Trophoblast cell (in vitro differentiated cells and primary cell): ENCODE results near the gene ZP2.

Source experiments
- DNase-seq, 2 donors: peaks; one replicate each; pipeline ENCODE4 v3.0.0-alpha.2; 2016
- H2AFZ ChIP-seq: 2 replicates; pipeline ENCODE4 v1.6.1; 2013; ENCODE audit warnings: low read length, moderate library complexity, mild to moderate bottlenecking; ENCODE audit not compliant: insufficient read depth, poor library complexity
- H2AK5ac ChIP-seq: 2 replicates; pipeline ENCODE4 v1.6.1; 2013; ENCODE audit warnings: mild to moderate bottlenecking, low read length
- H2BK120ac ChIP-seq: 2 replicates; pipeline ENCODE4 v1.6.1; 2013; ENCODE audit warnings: low read length, mild to moderate bottlenecking, moderate library complexity; ENCODE audit not compliant: insufficient read depth, poor library complexity
- H2BK12ac ChIP-seq: 2 replicates; pipeline ENCODE4 v1.6.1; 2013; ENCODE audit warnings: mild to moderate bottlenecking, low read length, moderate library complexity
- H2BK5ac ChIP-seq: 2 replicates; pipeline ENCODE4 v1.6.1; 2013; ENCODE audit warnings: low read length, low read depth, moderate library complexity, mild to moderate bottlenecking; ENCODE audit not compliant: poor library complexity
- H3K14ac ChIP-seq: 2 replicates; pipeline ENCODE4 v1.6.1; 2013; ENCODE audit warnings: mild to moderate bottlenecking, low read length
- H3K18ac ChIP-seq: 2 replicates; pipeline ENCODE4 v1.6.1; 2013; ENCODE audit warnings: mild to moderate bottlenecking, low read length
- H3K23ac ChIP-seq: 2 replicates; pipeline ENCODE4 v1.6.1; 2013; ENCODE audit warnings: low read length
- H3K27ac ChIP-seq: 2 replicates; pipeline ENCODE4 v1.5.1; 2013; ENCODE audit warnings: low read depth, mild to moderate bottlenecking, inconsistent platforms, low read length, moderate library complexity
- H3K27me3 ChIP-seq: 2 replicates; pipeline ENCODE4 v1.6.1; 2013; ENCODE audit warnings: inconsistent platforms, mild to moderate bottlenecking, low read length, moderate library complexity; ENCODE audit not compliant: insufficient read depth
- H3K36me3 ChIP-seq, 2 experiments: 1 replicate in 1 of 2; 2 replicates in 1 of 2; pipeline ENCODE4 v1.6.1; 2013; ENCODE audit warnings: low read length in 2 of 2, mild to moderate bottlenecking in 2 of 2, moderate library complexity in 1 of 2; ENCODE audit not compliant: insufficient read depth in 2 of 2, control insufficient read depth in 1 of 2
- H3K4ac ChIP-seq: 2 replicates; pipeline ENCODE4 v1.6.1; 2013; ENCODE audit warnings: low read depth, mild to moderate bottlenecking, low read length, moderate library complexity
- H3K4me1 ChIP-seq, 2 experiments: 1 replicate in 1 of 2; 2 replicates in 1 of 2; pipeline ENCODE4 v1.6.1; 2013; ENCODE audit warnings: low read length in 2 of 2, mild to moderate bottlenecking in 2 of 2, moderate library complexity in 1 of 2; ENCODE audit not compliant: insufficient read depth in 2 of 2, control insufficient read depth in 1 of 2
- H3K4me2 ChIP-seq: 2 replicates; pipeline ENCODE4 v1.6.1; 2013; ENCODE audit warnings: inconsistent platforms, mild to moderate bottlenecking, low read length, moderate library complexity
- H3K4me3 ChIP-seq: 2 replicates; pipeline ENCODE4 v1.5.1; 2013; ENCODE audit warnings: mild to moderate bottlenecking, low read depth, low read length, inconsistent platforms
- H3K79me1 ChIP-seq: one replicate; pipeline ENCODE4 v1.6.1; 2013; ENCODE audit warnings: low read length
- H3K79me2 ChIP-seq: 2 replicates; pipeline ENCODE4 v1.6.1; 2013; ENCODE audit warnings: low read length, mild to moderate bottlenecking; ENCODE audit not compliant: control insufficient read depth, insufficient read depth, poor library complexity
- H3K9ac ChIP-seq: 2 replicates; pipeline ENCODE4 v1.6.1; 2013; ENCODE audit warnings: mild to moderate bottlenecking, low read length
- H3K9me3 ChIP-seq: 2 replicates; pipeline ENCODE4 v1.6.1; 2013; ENCODE audit warnings: low read depth, mild to moderate bottlenecking, control low read depth, inconsistent platforms, low read length; ENCODE audit not compliant: insufficient read depth
- H4K12ac ChIP-seq: 2 replicates; pipeline ENCODE4 v1.6.1; 2013; ENCODE audit warnings: low read depth, mild to moderate bottlenecking, low read length, moderate library complexity
- H4K8ac ChIP-seq: 2 replicates; pipeline ENCODE4 v1.6.1; 2013; ENCODE audit warnings: low read depth, mild to moderate bottlenecking, low read length, moderate library complexity
- H4K91ac ChIP-seq: one replicate; pipeline ENCODE4 v1.6.1; 2013; ENCODE audit warnings: low read depth, mild to moderate bottlenecking, low read length, moderate library complexity
- WGBS: extraction: QIAGEN DNeasy Blood & Tissue Kit; methylation state at CpG from one replicate; pipeline ENCODE4 v1.1.7; 2013; ENCODE audit warnings: missing lambda C conversion rate; ENCODE audit not compliant: insufficient read length, insufficient coverage; ENCODE audit errors: extremely low coverage; 5-methylcytosine and 5-hydroxymethylcytosine counted together

ZP2 gene

GRCh38 chr16:21186326-21186691 is 25.1 kb downstream of the ZP2 start:
- H3K36me3 ChIP-seq, result peaks cover 3 to 8% of the 10 kb centered on the region in 2 experiments
- H4K12ac ChIP-seq, result no peak overlapping the region
- no peak overlapping the region for H3K18ac ChIP-seq
- H3K79me2 ChIP-seq, result no peaks in the 10 kb centered on the region
- H3K4me1 ChIP-seq, result peaks cover 2 to 3% of the 10 kb centered on the region in 2 experiments
- H4K8ac ChIP-seq, result no peak overlapping the region
- no peak overlapping the region for H3K9ac ChIP-seq
- H3K23ac ChIP-seq, result no peak overlapping the region
- no peak overlapping the region for H3K14ac ChIP-seq
- H3K79me1 ChIP-seq, result no peaks in the 10 kb centered on the region
- WGBS, result no CpG with 5 or more reads among the region's 4 CpGs
- no peaks in the 10 kb centered on the region for H3K27me3 ChIP-seq
- no peak overlapping the region for H3K27ac ChIP-seq
- H3K9me3 ChIP-seq, result peaks cover 4% of the 10 kb centered on the region
- no peak overlapping the region for H2BK12ac ChIP-seq
- no peak overlapping the region for H3K4ac ChIP-seq
- no peak overlapping the region for H4K91ac ChIP-seq
- no peak overlapping the region for H3K4me2 ChIP-seq
- no peak for DNase-seq
- H2BK120ac ChIP-seq, result no peak overlapping the region
- H3K4me3 ChIP-seq, result no peak overlapping the region
- H2AFZ ChIP-seq, result no peak overlapping the region
- no peak overlapping the region for H2BK5ac ChIP-seq
- H2AK5ac ChIP-seq, result no peak overlapping the region

- H2AK5ac ChIP-seq, result no peak overlapping the region
- no peaks in the 10 kb centered on the region for H3K79me2 ChIP-seq
- H2BK5ac ChIP-seq, result no peak overlapping the region
- peaks cover 4% of the 10 kb centered on the region for H3K9me3 ChIP-seq
- no peak for DNase-seq
- no peak overlapping the region for H3K4ac ChIP-seq
- H2BK12ac ChIP-seq, result no peak overlapping the region
- H3K36me3 ChIP-seq, result peaks cover 3 to 10% of the 10 kb centered on the region in 2 experiments
- no peak overlapping the region for H3K18ac ChIP-seq
- no peak overlapping the region for H3K4me2 ChIP-seq
- H2AFZ ChIP-seq, result no peak overlapping the region
- peaks cover 2 to 3% of the 10 kb centered on the region in 2 experiments for H3K4me1 ChIP-seq
- H3K79me1 ChIP-seq, result no peaks in the 10 kb centered on the region
- H3K27ac ChIP-seq, result no peak overlapping the region
- no peak overlapping the region for H4K12ac ChIP-seq
- H3K14ac ChIP-seq, result no peak overlapping the region
- H4K8ac ChIP-seq, result no peak overlapping the region
- WGBS, result no CpG with 5 or more reads among the region's 12 CpGs
- no peak overlapping the region for H2BK120ac ChIP-seq
- no peak overlapping the region for H3K23ac ChIP-seq
- no peak overlapping the region for H3K9ac ChIP-seq
- H3K27me3 ChIP-seq, result no peaks in the 10 kb centered on the region
- H3K4me3 ChIP-seq, result no peak overlapping the region
- H4K91ac ChIP-seq, result no peak overlapping the region
Observed at GRCh38 chr16:21185659-21186325, 25.6 kb downstream of the ZP2 start.

DNA sequence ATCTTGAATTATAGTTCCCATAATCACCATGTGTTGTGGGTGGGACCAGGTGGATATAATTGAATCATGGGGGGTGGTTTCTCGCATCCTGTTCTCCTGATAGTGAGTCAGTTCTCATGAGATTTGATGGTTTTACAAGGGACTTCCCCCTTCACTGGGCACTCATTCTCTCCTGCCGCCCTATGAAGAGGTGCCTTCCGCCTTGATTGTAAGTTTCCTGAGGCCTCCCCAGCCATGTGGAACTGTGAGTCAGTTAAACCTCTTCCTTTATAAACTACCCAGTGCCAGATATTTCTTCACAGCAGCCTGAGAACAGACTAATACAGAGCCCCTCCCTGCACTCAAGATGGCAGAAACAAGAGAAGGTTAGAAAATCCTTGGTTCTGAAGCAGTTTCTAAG is 26.5 kb downstream of the ZP2 start:
- no peak overlapping the region for H3K4me2 ChIP-seq
- H3K79me2 ChIP-seq, result no peaks in the 10 kb centered on the region
- DNase-seq, result no peak
- no peaks in the 10 kb centered on the region for H3K27me3 ChIP-seq
- H2AFZ ChIP-seq, result no peak overlapping the region
- H2AK5ac ChIP-seq, result no peak overlapping the region
- no peak overlapping the region for H3K14ac ChIP-seq
- H3K4me3 ChIP-seq, result no peak overlapping the region
- H3K18ac ChIP-seq, result no peak overlapping the region
- peaks cover 2 to 3% of the 10 kb centered on the region in 2 experiments for H3K4me1 ChIP-seq
- no peak overlapping the region for H4K91ac ChIP-seq
- H3K27ac ChIP-seq, result no peak overlapping the region
- H3K79me1 ChIP-seq, result no peaks in the 10 kb centered on the region
- H4K12ac ChIP-seq, result no peak overlapping the region
- H2BK12ac ChIP-seq, result no peak overlapping the region
- H2BK120ac ChIP-seq, result no peak overlapping the region
- no peak overlapping the region for H2BK5ac ChIP-seq
- no peak overlapping the region for H4K8ac ChIP-seq
- H3K9ac ChIP-seq, result no peak overlapping the region
- peaks cover 4% of the 10 kb centered on the region for H3K9me3 ChIP-seq
- no CpG with 5 or more reads among the region's 3 CpGs for WGBS
- H3K36me3 ChIP-seq, result peaks cover 3 to 11% of the 10 kb centered on the region in 2 experiments
- H3K4ac ChIP-seq, result no peak overlapping the region
- H3K23ac ChIP-seq, result no peak overlapping the region

DNA sequence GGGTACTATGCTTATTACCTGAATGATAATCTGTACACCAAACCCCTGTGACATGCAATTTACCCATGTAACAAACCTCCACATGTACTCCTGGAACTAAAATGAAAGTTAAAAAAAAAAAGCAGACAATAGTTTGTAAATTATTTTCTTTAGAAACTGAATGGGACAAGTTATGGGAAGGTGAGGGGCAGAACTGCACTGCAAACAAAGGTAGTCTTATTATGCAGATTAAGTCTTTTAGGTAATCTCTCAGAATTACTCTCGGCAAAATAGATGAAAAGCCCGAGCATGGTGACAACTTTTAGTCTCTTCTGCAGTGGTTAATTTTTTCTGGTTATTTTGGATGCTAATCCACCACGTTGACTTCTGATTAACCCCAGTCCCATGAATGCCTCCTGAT is 27.4 kb downstream of the ZP2 start:
- Histone ChIP-seq H3K23ac (no peak overlapping the region), H2BK120ac (no peak overlapping the region), H3K4me2 (no peak overlapping the region), H3K4ac (no peak overlapping the region), H3K36me3 (peaks cover 8 to 17% of the 10 kb centered on the region in 2 experiments), H2BK5ac (no peak overlapping the region), H2AK5ac (no peak overlapping the region), H4K12ac (no peak overlapping the region), H4K8ac (no peak overlapping the region), H4K91ac (no peak overlapping the region), H3K4me1 (peaks cover 2 to 3% of the 10 kb centered on the region in 2 experiments), H2BK12ac (no peak overlapping the region), H3K27me3 (no peaks in the 10 kb centered on the region), H3K14ac (no peak overlapping the region), H3K4me3 (no peak overlapping the region), H3K79me1 (no peaks in the 10 kb centered on the region), H3K9ac (no peak overlapping the region), H3K79me2 (no peaks in the 10 kb centered on the region), H3K9me3 (peaks cover 4% of the 10 kb centered on the region), H2AFZ (no peak overlapping the region), H3K18ac (no peak overlapping the region), H3K27ac (no peak overlapping the region)
- no CpG with 5 or more reads among the region's 3 CpGs for WGBS
- no peak for DNase-seq
